HG03196 (cell line): Measurements from ENCODE around the gene PALMD.

Experiments used
- ATAC-seq: cut with Tn5 transposase; IDR thresholded peaks from one replicate; pipeline ENCODE4 v1.9.1; 2021; ENCODE audit not compliant: unreplicated experiment

Gene PALMD

DNA sequence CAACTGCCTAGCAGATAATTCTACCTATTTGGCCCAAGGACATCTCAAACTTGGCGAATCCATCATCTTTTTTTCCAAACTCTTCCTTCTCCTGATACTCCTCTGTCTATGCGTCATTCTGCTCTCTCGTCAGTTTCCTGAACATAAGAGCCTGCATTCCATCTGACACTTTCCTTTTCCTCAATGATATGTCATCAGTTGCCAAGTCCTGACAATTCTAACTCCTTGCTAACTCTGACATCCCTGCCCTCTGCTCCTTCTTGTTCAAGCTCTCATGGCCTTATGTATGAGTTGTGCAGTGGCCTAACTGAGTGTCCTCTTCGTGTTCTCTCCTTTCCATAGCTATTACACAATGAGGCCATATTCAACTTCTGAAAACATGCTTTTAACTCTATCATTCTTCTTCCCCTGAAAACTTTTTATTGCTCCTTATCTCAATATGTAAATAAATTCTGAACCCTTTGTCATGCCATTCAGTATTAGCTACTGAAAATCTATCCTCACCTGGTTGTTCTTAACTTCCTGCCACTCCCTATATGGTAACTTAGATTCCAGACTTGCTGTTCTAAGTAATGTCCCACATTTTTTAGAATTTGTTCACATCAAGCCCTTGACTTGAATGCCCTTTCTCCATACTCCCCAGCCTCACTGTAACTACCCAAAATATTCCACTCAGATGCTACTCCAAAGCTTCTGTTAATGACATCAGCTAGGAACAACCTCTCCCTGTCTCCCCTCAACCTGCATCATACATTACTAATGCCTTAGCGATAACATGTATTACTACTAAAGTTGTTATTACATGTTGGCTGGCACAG is 11.5 kb downstream of the PALMD start:
- ATAC-seq, result no peak

DNA sequence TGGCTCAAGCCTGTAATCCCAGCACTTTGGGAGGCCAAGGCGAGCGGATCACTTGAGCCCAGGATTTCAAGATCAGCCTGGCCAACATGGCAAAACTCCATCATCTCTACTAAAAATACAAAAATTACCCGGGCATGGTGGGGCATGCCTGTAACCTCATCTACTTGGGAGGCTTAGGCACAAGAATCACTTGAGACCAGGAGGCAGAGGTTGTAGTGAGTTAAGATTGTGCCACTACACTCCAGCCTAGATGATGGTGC is 12.0 kb downstream of the PALMD start:
- no peak for ATAC-seq

DNA sequence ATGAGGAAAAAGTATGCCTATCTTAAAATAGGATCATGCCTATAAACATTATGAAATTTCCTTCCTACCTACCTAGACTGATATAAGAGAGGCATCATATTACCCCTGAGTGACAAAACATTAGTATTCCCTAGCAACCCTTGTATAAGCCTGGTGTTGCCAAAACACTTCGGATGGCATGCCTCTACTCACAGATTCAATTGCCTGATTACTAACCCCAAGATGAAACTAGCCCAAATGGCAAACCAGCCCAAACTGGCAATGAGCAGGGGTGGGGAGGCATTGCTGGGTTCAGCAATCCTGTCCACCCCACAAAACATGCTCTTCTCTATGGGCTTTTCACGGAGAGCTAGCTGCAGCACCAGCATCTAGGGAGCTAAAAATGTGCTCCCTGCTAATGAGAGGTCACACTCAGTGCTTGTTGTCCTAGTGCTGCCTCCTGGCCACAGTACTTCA is 13.9 kb downstream of the PALMD start:
- no peak for ATAC-seq

DNA sequence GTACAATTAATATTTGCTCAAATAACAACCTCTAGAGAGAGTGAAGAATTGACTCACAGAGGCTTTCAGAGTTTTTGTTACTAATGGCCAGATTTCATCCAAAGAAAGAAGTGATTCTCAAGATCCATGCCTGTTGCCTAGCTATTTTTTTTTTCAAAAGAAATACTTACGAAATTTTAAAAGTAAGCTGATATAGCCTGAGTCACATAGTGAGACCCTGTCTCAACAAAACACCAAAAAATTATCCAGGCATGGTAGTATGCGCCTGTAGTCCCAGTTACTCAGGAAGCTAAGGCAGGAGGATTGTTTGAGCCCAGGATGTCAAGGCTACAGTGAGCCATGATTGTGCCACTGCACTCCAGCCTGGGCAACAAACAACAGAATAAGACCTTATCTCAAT is 14.6 kb downstream of the PALMD start:
- ATAC-seq, result no peak

DNA sequence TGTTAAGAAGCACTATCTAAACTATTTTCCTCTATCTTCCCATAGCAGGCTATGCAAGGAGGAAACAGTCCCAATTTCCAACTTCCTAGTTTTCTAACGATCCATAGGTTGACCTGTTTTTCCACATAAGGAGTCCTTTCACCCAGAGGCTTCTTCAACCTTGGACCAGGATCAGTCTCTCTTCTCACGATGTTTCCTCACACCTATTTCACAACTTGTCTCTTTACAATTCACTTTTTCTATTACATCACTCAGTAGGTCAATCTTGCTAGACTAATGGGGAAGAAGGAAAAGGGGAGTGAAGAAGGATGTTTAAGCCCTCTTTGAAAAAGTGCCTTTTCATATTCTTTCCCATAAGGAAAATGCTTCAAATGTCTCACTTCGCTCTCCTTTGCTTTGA is 15.9 kb downstream of the PALMD start:
- no peak for ATAC-seq

DNA sequence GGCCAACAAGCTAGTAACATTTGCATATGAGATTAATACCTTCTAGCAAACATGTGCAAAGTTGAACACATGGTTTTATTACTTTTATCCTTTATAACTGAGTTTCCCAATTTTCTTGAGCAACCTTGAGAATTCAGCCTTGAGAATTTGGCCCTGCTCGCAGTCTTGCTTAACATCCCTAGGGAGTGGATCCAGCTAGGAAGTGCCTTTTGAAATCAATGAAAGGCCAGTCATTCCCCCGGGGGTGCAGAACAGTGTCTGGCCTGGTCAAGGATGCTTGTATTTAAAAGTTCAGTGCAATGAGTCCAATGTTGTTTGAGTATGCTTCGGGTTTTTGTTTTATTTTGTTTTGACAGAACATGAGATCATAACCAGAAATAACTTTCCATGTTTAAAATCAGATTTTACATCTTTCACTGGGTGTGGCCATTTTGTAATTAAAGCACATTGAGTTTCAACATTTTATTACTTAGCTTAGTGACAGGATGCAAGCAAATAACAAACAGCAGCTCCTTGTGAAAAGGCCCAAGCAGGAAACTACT is 16.7 kb downstream of the PALMD start:
- no peak for ATAC-seq

DNA sequence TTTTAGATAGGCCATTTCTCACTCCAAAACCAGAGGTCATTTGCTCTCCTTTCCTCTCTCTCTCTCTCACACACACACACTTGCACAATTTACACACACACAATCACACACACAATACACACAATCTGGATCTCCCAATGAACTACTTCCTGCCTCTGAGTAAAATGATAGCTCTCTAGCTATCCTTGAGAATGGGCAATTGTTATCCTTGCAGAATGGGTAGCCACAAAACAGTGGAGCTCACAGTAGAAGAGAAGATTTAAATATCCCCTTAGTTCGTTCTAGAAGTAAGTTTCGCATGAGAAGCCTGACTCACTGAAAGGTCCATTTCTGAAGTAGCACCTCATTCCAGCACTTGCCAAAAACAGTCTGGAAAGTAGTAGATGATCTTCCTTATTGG is 17.6 kb downstream of the PALMD start:
- ATAC-seq, result no peak

DNA sequence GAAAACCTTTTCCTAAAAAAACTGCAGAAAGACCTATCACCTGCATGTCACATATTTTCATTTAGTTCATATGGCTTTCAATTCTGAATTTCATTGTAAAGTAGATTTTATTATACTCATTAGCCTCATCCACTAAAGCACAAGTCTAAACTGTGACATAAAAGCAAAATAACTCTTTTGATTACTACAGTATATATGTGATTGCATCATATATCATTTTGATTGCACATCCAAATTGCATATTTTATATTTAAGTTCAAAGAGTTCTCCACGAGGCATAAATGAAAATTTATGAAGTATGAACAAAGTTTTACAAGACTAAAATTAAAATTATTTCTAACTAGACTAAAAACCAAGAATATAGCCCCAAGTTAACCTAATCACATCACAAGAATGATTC is 19.3 kb downstream of the PALMD start:
- ATAC-seq, result no peak

DNA sequence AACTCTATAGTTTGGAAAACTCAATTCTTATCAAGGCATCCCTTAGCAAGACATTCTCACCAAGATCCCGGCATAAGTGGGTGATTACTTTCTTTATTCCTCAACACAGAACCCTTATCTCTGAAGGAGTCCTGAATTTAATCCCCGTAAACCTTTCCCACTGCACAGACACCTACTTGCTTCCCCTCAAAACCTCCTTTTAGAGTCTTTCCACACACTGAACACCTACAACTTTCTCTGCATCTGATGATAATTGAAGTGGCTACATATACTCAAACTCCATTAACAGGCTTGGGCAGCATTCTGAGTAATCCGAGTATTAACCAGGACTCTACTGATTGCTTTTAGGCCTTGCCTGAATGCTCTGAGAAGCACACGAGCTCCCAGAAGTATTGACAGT is 23.5 kb downstream of the PALMD start:
- ATAC-seq, result no peak

DNA sequence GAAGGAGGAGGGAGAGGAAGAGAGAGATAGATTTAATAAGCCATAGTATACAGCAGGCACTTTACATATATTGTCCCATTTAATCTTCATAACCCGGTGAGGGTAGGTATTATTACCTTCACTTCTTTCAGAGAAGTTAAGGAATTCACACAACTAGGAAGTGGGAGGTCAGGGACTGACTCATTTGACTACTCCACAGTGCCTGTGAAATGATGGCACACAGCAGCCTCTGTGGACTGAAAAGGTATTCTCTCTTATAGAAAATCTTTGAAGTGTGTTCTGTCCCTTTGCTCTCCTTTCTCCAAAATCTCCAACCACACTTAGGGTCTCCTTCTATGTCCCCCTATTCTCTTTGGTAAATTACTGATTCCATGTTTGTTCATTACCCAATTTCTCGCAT is 23.9 kb downstream of the PALMD start:
- no peak for ATAC-seq

DNA sequence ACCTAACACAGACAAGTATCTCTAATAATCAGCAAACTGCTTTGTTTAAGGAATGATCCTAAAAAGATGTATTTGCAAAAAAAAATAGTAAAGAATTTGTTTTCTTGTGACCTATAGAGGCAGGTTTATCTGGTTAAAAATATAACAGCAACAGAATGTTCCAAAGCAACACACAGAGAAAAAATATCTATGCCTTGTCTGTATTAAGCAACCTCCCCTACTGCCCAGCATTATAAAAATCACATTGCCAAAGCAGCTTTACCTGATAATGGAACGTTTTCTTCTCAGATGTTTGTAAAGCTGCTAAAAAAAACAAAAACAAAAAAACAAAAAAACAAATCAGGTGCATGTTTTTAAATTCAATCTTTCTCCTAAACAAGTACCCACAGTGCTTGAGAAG is 24.7 kb downstream of the PALMD start:
- ATAC-seq, result no peak

DNA sequence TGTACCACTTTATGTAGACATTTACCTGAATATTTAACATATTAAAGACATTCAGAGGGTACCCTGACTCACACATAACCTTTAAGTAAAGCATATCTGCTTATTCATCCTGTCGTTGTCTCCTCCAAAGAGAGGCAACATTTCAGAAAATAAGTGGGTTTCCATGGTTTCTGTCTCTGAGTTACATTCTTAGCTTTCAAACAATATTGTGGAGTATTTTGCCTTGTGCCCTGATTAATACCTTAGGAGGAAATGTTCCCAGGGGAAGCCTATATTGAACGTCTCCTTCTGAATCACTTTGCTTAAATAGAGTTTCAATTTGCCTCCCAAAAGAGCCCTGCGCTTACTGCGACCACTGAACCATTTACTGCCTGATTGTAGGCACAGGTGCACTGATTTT is 26.1 kb downstream of the PALMD start:
- ATAC-seq, result no peak

DNA sequence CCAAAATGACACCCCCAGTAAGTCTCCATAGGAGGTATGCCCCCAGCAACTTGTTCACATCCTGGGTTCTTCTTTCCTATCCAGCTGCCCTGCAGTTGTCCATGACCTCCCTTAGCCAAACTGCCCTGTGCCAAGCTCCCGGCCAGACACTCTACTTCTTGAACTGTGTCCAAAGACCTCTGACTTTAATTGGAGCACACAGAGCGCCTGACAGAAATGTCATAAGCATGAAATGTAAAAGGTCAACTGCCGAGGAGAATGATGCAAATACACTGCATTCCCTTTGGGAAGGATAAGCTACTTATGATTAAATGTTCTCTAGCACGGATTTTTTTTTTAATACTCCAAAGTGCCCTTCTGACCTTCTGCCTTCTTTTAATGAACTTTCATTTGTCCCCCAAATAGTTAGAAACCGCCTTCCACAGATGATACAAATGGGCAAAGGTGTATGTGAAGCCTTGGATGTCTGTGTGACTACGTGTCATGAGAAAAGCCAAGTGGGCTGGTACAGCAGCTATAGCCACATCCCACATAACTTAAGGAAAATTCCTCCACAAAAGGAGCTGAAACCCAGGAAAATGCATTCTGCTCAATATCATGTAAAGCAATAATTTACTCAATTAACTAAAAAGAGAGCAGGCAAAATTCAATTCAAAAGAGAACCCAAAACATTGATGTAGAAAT is 26.8 kb downstream of the PALMD start:
- ATAC-seq, result no peak

DNA sequence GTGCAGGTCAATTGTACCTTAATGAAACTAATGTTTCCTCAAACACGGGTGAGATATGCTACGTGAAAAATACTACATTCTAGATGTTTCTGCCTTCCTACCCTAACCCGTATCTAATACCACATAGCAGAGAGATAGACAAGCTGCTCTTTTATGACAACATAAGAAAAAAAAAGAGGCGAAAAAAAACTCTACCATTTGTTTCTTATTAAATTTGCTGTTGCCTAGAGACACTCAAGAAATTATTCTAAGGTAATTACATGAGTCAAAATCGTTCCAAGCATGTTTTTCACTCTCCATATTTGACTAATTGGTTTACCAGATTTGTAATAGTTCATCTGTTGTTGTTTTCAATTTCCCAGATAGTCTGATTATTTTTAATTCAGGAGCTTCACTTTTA is 27.4 kb downstream of the PALMD start:
- no peak for ATAC-seq

DNA sequence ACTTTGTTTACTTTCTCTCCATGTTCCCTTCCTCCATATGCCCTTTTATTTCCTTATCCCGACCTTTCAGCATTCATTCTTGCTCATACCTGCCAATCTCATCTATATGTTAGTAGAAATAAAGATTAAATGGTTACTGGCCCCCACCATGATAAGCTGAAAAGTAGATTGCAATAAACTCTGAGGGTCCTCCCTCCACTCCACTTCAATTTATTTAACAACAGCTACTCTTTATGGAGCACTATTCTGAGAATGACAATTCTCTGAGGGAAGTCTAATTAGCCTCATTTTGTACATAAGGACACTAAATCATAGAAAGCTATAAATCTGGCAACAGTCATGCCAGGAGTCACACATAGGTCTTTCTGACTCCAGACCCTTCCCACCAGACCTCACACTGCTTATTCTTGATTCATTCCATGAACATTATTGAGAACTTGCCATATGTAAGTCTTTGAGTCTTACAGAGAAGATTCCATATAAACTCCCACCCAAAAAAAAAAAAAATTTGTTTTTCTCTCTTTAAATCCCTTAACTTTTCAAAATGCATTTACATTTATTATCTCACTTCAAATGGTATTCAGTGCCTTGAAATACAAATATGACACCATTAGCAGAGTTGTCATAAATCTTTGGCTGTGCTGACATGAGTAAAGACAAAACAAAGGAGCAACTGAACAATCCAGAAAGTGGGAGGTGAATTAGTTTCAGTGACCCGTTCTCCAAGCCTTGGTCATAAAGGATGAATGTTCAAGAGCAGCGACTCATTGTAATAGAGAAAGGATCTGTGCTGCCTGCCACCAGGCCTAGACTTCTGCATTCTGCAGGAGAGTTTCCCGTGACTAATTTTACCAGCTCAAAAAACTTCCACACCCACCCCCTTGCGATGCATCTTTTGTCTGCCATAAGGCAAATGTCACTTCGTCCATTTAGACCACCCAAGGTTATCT is 28.5 kb downstream of the PALMD start:
- ATAC-seq, result no peak

DNA sequence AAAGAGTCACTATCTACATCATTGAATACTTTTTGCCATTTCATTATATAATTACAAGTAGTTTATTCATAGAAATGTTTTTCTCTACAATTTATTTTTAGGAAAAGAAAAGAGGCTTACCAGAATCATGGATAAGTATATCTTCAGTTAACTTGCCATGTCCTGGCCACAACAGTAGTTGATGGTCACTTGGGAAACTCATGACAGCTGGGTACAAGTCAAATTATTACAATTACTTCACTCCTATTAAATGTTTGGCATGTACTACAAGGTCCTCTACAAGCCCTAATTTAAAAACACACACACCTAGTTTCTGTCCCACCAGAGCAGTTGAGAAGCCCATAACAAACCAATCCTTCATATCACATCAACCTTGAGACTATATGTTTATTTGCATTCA is 29.4 kb downstream of the PALMD start:
- no peak for ATAC-seq

DNA sequence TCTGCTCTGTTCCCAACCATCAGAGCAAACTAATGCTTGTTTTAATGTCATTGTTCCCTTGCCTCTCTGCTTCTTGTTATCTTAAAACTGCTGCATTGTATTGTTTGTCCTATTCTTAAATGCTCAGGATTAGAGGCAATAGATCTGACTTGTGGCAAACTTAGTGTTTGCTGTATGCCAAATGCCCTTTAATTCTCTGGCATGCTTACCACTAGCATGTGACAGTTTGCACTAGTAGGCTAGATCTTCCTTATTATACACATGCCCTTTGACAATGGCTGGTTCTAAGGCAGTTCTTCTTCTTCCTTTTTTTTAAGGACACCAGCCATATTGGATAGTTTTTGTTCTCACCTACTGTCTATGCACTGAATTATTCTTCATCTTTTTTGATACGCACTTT is 30.1 kb downstream of the PALMD start:
- no peak for ATAC-seq

DNA sequence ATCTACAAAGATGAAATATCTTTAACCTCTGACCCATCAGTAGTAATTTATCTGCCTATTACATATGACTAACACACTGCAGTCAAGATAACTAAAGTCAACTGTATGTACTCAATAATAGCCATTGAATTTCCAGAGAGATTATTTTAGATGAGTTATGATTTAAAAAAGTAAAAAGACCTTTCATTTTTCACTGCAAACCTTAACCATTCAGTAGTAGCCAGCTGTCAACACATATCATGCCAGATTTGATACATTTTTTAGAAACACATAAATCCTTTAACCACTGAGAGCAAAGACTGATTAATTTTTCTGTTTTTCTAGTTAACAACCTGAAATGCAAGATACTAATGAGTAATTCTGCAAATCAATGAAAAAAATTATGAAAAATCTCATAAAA is 31.0 kb downstream of the PALMD start:
- no peak for ATAC-seq

DNA sequence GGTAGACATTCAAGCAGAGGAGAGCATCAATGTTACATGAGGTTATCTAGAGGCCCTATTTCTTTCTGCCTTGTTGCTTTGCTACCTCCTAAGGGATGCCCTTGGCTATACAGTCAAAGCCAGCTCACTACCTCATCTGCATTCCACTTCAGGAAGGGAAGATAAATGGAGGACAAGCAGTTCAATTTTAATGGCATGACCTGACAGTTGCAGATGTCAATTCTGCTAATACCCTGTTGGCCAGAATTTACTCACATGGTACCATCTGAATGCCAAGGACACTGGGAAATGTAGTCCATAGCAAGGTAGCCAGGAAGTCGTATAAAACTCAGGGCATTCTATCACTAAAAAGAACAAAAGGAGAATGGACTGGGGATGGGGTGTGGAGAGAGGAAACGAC is 31.5 kb downstream of the PALMD start:
- no peak for ATAC-seq

DNA sequence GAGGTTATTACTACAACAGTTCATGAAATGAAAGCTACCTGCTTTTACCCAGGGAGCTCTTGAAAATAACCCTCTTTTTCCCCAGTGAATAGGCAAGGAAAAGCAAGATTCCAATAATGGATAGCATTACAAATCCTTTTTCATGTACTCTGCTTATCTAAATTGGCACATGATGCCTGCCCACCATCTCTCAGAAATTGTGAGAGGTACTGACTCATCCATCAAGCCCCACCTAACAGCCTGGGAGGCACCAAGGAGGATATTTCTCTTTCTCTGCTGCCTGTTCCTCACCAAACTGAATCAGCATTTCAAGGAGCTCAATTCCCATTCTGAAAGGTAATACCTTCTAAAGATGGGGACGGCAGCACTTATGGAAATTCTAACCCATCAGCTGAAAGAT is 34.4 kb downstream of the PALMD start:
- no peak for ATAC-seq

DNA sequence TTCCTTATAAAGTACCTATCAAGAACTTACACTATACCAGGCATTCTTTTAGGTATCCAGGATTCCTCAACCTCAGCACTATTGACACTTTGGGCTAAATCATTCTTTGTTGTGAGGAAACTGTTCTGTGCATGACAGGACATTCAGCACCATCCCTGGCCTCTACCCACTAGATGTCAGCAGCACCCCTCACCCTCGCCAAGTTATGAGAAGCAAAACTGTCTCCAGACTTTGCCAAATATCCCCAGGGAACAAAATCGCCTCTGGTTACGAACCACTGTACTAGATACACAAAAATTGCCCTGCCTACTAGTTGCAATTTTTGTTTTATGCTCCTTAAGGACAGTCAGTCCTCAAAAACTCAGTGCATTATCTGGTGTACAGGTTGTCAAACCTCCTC is 35.7 kb downstream of the PALMD start:
- no peak for ATAC-seq
